Spleen (tissue), 7 donors: ENCODE data around the gene MSANTD3.

Experiments
- POLR2AphosphoS5 ChIP-seq, 3 donors: sonication (generic); formaldehyde crosslinking; IDR thresholded peaks; one replicate each; pipeline ENCODE4 v1.5.1; 2017; ENCODE audit warnings: antibody characterized with exemption in 3 of 3
- TF ChIP-seq, protein P1 (sequence below), 11 experiments: fragments of 200-600 bp in 7 of 11; fragments of 450-650 bp in 4 of 11; sonication (generic) in 4 of 11; IDR thresholded peaks in 8 of 11; conservative IDR thresholded peaks in 3 of 11; 1 replicate in 7 of 11; 2 replicates in 4 of 11; pipeline versions ENCODE4 v1.4.0 to v1.8.0; 2016 to 2021; ENCODE audit warnings: antibody characterized with exemption in 11 of 11, inconsistent platforms in 4 of 11, mild to moderate bottlenecking in 1 of 11
- donor health status: DM: no; HTN: no; CAD: no; lungs with moderate emphysema.
- donor health status: DM: no; HTN: no; CAD: no.
- donor health status: DM: no; HTN: no; CAD: no.

DNA sequence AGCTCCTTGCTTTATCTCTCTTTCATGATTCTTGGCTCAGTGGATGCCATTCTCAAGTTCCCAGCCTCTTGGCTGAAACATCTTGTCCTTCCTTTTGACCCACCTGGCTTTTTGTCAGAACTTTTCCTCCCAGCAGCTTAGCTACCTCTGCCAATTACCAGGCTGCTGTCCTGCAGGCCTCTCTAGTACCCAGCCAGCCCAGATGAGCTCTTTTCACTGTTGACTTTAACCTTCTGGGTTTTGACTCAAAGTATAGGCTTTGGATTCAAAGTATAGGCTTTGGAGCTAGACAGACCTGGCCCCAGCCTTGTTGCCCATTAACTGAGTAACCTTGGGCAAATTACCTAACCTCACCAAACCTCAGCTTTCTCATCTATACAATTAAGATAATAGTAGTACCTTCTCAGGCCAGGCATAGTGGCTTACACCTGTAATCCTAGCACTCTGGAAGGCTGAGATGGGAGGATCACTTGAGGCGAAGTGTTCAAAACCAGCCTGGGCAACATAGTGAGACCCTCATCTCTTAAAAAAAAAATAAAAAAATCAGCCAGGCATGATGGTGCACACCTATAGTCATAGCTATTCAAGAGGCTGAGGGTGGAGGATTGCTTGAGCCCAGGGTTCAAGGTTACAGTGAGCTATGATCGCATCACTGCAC, 39.4 kb downstream of the MSANTD3 start:
- TF ChIP-seq, protein P1, sequence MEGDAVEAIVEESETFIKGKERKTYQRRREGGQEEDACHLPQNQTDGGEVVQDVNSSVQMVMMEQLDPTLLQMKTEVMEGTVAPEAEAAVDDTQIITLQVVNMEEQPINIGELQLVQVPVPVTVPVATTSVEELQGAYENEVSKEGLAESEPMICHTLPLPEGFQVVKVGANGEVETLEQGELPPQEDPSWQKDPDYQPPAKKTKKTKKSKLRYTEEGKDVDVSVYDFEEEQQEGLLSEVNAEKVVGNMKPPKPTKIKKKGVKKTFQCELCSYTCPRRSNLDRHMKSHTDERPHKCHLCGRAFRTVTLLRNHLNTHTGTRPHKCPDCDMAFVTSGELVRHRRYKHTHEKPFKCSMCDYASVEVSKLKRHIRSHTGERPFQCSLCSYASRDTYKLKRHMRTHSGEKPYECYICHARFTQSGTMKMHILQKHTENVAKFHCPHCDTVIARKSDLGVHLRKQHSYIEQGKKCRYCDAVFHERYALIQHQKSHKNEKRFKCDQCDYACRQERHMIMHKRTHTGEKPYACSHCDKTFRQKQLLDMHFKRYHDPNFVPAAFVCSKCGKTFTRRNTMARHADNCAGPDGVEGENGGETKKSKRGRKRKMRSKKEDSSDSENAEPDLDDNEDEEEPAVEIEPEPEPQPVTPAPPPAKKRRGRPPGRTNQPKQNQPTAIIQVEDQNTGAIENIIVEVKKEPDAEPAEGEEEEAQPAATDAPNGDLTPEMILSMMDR (IDR thresholded peaks at IDR 0.05 in 8 of 11, conservative IDR thresholded peaks at IDR 0.05 in 3 of 11) = no peak
- TF ChIP-seq POLR2AphosphoS5 (IDR thresholded peaks at IDR 0.05) = no peak
